ENCODE results near the gene TUFM.
A peak's percentile ranks its signal among the peaks of the same experiment; 100 is the strongest.
"Not testable (repeated sequence)": the region's sequence is repeated elsewhere in the genome, so short reads cannot be mapped to it uniquely, and the experiment has no call there.

The TUFM gene

DNA sequence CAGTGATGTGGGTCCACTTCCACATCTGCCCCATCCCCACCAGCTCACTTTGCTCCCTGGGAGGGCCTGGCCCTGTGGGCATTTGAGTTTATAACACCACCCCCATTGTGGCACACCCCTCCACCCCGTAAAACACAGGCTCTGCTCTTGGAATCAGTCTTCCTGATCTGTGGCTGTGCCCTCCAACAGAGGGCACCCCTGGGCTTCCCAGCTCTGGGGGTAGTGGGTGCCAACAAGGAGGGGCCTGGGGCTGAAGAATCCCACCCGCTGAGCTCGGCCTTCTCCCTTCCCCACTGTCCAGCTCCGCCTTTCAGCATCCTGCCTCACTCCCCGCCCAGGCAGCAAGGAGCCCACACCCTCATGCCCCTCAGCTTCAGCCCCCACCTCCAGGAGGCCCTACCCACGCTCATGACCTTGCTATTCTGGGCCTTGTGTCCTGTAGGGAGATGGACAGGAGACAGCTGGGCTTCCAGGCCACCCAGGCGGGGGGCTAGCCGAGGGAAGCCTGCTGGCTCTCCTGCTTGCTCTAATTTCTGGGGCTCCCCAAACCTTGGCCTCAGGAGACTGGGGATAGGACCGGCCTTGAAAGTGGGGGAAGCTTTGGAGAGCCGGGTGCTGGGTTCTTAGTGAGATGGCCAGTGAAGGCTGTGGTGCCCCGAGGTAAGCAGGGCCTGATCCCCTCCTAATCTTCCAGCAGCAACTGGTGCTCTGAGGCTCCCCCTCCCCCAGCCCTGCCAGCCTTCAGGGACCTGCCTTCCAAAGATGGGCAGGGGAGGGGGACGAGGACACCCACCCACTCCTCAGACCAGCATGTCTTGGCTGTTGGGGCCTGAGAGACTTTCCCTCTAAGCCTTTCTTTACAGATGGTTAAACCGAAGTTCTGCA lies 29.2 kb upstream of the TUFM start:
- DNase-seq: no peak

DNA sequence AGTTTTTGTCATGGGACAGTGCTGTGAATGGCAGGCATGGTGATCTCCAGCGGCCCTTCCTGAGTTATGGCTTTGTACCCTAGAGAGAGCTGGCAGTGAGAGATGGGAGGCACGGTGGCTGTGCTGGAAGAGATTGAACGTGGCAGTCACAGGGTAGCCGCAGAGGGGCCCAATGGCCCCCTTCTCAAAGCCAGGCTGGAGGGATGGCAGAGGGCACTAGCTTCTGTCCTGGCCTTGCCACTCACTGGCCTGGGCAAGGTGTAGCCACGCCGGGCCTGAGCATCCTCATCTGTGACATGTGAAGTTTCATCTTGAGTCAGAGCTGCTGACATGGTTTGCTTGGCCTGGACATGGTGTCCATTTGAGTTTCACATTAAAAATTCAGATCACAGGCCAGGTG lies 28.3 kb upstream of the TUFM start:
- no peak for DNase-seq

DNA sequence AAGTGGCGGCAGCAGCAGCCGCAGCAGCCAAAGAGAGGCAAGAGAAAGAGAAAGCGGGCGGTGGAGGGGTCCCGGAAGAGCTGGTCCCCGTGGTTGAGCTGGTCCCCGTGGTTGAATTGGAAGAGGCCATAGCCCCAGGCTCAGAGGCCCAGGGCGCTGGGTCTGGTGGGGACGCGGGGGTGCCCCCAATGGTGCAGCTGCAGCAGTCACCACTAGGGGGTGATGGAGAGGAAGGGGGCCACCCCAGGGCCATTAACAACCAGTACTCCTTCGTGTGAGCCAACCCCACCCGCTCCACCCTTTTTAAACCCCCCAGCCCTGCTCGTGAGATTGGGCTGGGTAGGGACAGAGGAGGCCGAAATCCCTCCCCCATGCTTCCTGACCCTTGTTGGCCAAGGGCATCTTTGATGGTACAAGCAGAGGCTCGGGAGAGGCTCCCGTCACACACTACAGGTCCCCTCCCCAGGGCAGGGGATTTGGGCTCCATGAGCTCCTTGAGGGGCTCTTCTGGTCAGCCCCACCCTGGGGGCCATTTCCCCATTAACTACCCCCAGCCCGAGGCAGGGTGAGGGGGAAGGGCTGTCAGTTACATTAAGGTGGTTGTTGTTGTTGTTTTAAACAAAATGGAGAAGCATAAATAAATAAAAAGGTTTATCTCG lies 27.5 kb upstream of the TUFM start:
- DNase-seq: no peak

DNA sequence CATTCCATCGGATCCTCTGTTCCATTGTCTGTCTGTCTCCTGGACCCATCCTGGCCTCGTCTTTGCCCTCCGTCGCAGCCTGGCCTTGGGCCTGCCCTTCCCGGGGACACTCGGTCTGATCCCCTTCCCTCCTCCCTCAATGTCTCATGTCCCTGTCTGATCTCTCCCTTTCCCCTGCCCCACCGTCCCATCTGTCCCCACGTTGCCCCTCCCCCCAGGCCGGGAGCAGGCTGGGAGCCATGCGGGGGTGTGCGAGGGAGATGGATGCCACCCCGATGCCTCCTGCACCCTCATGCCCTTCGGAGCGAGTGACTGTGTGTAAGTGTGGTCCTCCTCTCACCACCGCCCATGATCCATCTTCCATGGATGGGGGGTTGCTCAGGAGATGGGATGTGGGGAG lies 26.8 kb upstream of the TUFM start:
- DNase-seq: no peak

DNA sequence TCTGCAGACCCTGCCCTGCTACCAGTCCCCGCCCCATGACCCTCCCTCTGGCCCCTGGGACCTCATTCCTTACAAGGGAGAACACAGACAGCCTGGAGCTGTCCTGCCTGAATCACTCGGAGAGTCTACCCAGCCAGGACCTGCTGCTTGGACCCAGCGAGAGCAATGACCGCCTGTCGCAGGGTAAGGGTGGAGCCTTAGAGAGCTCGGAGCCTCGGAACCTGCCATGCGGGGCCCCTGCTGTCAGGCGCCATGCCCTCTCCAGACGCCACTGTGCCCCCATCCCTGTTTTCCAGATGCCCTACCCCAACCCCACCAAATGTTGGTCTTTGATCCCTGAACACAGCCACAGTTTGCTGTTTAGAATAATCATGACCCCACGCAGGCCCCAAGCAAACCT lies 23.1 kb upstream of the TUFM start:
- no peak for DNase-seq

DNA sequence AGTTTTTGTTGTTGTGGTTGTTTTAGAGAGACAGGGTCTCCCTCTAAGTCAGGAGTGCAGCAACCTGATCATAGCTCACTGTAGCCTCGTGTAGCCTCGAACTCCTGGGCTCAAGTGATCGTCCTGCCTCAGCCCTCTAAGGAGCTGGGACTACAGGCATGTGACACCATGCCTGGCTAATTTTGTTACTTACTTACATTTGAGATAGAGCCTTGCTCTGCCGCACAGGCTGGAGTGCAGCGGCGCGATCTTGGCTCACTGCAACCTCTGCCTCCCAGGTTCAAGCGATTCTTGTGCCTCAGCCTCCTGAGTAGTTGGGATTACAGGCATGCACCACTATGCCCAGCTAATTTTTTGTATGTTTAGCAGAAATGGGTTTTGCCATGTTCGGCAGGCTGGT lies 21.5 kb upstream of the TUFM start:
- not testable (repeated sequence) for DNase-seq

DNA sequence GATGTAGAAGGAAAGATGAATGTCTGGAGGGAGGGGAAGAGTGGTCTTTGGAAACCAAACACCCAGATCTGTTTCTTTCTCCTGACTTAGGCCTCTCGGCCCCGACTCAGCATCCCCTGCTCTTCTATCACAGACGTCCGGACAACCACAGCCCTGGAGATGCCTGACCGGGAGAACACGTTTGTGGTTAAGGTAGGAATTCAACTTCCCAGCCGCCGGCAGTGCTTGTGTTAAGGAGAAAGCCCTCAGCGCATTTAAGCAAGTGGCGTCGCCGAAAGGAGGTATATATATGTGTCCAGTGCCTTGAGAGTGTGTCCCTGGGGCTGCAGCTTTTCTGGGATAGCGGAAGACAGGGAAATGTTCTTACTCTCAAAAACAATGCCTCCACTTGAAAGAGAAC lies 21.1 kb upstream of the TUFM start:
- DNase-seq: no peak

DNA sequence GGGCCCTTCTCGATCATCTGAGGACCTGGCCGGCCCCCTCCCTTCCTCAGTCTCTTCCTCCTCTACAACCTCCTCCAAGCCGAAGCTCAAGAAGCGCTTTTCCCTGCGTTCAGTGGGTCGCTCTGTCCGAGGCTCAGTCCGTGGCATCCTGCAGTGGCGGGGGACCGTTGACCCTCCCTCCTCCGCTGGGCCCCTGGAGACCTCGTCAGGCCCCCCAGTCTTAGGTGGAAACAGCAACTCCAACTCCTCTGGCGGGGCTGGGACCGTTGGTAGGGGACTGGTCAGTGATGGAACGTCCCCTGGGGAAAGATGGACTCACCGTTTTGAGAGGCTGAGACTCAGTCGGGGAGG lies 20.3 kb upstream of the TUFM start:
- DNase-seq: no peak

DNA sequence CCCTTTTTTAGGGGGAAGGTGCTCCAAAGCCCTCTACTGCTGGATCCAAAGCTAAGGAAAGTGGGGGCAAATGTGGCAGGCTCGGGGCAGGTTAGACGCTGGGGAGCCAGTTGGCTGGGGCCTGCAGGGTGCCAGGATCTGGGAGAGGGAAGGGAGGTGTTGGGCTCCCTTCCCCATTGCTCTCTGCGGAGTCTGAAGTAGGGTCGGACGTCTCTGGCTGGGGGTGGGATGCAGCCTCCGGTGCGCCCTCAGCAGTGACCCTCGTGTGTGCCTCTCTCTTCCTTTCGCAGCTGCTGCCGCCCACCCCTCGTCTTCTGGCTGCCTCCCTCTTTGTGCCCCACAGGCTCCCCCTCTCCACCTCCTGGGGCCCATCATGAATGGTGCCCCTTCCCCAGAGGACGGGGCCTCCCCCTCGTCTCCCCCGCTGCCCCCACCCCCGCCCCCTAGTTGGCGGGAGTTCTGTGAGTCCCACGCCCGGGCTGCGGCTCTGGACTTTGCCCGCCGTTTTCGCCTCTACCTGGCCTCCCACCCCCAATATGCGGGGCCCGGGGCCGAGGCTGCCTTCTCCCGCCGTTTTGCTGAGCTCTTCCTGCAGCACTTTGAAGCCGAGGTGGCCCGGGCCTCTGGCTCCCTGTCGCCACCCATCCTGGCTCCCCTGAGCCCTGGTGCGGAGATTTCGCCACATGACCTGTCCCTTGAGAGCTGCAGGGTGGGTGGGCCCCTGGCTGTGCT lies 19.7 kb upstream of the TUFM start:
- no peak for DNase-seq

DNA sequence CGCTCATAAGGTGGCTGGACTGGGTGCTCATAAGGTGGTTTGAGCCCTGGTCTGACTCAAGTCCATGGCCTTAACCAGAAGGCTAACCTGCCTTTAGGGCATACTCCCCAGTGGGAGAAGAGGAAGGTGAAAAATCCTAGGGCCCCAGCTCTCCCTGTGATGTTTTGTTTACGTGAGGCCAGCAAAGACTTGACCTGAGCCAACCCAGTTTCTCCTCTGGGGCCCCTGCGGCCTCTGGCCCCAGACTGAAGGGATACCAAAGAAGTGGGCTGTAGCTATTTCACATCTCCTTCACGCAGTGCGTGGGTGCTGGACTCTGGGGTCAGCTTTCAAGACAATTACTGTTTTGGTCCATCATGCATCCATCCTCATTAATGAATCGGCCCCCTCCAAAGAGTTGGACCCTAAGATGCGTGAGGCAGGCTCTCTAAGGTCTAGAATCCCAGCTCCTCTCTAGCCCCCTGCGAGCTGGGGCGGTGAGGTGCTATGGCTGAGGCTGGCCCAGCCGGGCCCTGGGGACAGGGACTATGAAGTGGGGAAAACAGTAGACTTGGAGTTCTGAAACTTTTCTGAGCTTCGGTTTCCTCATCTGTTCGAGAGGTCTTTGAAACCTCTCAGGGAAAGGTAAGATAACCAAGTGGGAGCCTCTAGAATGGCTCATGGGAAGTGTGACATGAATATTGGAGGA lies 19.0 kb upstream of the TUFM start:
- DNase-seq: no peak

DNA sequence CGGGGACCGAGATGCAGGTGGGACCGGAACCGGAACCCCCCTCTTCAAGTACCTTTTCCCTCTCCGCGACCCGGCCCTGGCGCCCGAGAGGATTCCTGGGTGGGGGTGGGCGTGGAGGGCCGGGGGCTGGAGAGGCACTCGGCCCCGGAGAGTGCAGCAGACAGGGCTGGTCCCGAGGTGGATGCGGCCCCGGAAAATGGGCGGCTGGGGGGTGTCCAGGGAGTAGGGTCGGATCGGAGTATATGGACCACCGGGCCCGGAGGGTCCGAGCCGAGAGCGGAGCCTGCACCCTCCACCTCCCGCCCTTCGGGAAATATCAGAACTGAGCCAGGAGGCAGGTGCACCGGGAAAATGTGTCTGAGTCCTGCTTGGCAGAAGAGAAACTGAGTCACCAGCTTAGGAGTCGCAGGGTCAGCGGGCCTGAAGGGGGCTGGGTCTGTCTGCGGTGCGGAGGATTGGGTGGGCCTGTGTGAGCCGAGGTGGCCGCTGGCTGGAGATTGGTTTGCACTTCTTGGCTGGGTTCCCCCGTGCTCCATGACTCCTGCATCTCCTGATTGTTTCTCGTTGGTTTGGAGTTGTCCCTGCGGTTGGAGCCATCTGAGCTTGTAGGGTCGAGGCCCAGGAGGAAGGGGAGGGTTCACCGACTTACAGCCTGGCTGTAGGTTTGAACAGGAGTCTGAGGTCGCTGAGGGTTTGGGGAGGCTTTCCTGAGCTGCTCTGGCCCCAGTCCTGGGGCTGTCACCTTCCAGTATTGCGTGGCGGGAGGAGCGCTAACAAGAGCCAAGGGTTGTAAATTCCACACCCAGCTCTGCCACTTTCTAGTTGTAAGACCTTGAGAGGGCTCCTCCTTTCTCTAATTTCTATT lies 18.0 kb upstream of the TUFM start:
- peak; percentile 45 for DNase-seq

DNA sequence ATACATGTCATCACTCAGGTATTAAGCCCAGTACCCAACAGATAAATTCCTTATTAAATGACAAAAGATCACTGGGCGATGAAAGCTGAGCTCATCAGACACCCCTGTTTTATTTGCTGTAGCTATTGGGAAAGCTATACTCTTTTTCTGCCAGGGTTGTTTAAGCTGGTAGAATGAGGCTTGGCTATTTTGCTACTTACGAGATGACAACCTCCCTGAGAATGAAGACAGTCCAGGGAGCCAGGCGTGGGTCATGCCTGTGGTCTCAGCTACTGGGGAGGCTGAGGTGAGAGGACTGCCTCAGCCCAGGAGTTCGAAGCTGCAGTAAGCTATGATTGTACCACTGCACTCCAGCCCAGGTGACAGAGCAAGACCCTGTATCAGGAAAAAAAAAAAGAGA lies 13.2 kb upstream of the TUFM start:
- no peak for DNase-seq

DNA sequence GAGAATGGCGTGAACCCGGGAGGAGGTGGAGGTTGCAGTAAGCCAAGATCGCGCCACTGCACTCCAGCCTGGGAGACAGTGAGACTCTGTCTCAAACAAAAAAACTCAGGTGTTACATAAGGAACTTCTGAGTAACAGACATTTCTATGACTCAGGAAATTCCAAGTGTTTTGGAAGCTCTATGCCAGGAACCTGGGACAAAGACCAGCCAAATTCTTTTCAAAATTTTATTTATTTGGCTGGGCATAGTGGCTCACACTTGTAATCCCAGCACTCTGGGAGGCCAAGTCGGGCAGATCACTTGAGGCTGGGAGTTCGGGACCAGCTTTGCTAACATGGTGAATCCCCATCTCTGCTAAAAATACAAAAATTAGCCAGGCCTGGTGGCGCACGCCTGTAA lies 12.3 kb upstream of the TUFM start:
- no peak for DNase-seq

DNA sequence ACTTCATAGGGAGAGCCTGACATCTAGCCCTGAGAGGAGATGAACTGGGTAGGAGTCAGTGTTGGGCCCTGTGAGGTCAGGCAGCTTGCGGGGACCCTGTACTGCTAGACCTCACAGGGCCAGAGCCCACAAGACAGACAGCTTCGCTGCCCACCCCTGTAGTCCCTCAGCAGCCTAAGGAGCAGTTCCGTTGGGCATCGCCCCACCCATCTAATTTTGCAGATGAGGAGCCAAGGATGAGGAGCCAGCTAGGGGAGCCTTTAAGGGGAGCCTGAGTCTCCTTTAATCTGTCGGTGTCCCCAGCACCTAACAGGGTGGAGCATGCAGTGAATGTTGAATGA lies 755 bp upstream of the TUFM start:
- DNase-seq: no peak

DNA sequence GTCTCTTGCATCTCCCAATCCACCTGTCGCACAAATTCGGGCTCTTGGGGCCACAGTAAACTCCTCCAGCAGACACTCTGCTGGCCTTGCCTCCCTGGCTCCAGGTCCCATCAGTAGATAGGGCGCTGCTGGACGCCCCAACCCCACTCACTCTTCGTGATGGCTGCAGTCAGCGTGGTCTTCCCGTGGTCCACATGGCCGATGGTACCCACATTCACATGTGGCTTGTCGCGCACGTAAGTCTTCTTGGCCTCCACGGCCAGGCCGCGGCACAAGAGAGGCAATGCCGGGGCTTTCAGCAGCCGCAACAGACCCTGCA lies 428 bp downstream of the TUFM start:
- no peak for DNase-seq

DNA sequence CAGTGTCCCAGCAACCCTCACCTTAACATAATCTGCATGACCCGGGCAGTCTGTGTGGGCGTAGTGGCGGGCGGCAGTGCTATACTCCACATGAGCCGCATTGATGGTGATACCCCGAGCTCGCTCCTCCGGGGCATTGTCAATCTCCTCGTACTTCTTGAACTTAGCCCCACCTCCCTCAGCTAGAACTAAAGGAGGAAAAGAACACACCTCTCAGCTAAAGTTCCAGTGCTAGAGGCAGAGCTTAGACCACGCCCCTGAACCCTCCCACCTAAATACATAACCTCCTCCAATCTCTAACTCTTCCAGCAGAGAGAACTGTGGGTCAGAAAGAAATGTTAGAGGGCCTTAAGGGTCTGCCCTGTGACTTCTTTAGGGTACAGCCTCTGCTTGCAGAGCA lies 855 bp downstream of the TUFM start:
- DNase-seq: peak; percentile 40

DNA sequence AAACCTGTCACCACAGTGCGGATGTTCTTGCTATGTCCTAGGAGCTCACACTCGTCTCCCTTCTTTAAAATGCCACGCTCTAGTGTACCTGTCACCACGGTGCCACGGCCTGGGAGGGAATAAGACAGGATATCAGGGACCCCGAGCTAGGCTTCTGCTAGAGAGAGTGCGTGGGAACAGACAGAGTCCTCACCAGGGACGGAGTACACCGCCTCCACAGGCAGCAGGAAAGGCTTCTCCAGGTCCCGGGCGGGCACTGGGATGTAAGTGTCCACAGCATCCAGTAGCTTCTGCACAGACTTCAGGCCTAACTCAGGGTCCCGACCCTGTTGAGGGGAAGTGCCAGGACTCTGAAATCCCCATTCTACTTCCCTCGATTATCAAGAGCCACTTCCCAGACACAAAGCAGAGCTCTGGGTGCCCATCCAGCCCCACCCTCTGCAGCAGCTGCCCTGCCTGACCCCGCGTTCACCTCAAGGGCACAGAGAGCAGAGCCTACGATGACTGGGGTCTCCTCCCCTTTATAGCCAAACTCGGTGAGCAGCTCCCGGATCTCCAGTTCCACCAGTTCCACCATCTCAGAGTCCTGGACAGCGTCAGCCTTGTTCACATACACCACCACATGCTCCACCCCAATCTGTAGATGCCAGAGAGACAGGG lies 1.8 kb downstream of the TUFM start:
- no peak for DNase-seq

DNA sequence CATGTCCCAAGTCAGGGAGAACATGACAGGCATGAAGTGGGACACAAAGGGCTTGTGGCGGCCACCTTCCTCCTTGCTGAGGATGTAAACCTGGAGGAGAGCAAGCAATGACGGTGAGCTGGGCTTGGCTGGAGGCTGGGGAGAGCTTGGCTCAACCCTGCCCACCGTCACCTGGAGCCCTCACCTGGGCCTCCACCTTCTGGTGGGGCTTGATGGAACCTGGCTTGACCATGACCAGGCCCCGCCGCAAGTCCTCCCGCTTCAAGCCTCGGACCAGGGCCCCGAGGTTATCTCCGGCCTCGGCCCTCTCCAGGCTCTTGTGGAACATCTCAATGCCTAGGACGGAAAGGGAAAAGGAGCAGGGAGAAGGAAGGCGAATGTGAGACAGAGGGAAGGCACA lies 2.4 kb downstream of the TUFM start:
- no peak for DNase-seq

DNA sequence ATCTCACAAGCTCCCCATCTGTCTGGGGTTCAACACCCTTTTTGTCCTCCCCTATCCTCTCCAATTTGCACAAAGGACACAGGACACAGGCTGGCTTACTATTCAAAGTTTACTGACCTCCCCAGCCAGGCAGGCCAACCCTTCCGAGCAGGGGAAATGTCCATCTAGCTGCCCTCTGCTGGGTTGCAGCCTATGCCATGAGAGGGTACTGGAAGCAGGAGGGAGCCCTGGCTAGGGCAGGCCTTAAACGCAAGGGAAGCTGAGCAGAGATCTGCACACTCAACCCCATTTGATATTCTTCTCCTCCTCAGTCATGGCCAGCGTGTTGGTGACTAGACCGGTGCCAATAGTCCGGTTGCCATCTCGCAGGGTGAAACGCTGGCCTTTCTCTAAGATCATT lies 3.5 kb downstream of the TUFM start:
- DNase-seq: no peak

DNA sequence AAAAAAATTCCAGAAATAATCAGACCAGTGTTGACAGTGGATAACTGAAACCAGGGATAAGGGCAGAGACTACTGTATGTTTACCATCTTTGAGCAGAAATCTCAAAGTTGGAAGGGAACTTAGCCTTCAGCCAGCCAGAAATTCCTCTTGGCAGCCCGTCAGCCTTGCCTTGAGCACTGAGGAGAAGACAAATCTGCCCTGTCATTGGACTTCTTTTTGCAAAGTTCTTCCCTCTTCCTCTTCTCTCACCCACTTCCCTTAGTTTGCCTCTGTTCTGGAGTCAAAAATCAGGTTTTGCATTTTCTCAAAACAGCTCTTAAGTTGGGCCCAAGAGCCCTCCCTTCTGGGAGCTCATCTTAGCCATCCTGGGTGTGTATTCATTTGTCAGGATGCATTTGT lies 6.2 kb downstream of the TUFM start:
- DNase-seq: no peak

DNA sequence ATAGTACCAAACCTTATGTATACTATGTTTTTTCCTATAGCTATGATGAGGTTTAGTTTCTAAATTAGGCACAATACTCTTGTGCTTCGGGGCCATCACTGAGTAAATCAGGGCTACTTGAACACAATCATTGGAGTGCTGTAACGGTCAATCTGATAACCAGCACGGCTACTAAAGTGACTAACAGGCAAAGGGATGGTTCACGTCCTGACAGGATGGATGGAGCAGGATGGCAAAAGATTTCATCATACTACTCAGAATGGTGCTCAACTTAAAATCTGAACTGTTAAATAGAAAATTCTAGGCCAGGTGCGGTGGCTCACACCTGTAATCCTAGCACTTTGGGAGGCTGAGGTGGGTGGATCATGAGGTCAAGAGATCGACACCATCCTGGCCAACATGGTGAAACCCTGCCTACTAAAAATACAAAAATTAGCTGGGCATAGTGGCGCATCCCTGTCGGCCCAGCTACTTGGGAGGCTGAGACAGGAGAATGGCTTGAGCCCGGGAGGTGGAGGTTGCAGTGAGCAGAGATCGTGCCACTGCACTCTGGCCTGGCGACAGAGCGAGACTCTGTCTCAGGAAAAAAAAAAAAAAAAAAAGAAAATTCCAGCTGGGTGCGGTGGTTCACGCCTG lies 7.0 kb downstream of the TUFM start:
- DNase-seq: no peak

DNA sequence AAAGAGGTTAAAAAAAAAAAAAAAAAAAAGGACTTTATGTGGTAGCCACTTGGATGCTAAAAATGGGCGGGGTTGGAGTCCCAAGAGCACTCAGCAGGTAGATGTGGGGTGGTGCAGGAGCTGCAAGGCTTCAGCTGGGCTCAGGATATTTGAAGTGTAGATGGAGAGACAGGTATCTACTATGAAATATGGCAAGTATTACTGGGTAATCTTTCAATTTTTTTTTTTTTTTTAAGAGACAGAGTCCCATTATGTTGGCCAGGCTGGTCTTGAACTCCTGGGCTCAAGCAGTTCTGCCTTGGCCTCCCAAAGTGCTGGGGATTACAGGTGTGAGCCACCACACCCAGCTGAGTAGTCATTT lies 7.6 kb downstream of the TUFM start:
- DNase-seq: no peak
